ENCODE results near the gene ZCWPW1. TPM values are rescaled to one million over a fixed set of nuclear protein-coding genes. Genes with fewer than 3 reads are reported as not detected.
"Not testable (repeated sequence)": the region's sequence is repeated elsewhere in the genome, so short reads cannot be mapped to it uniquely, and the experiment has no call there.

Gene ZCWPW1
- polyA plus RNA-seq, 2 donors = 2.2 to 2.8 TPM

GRCh38 chr7:100370746-100371145 lies 57.8 kb downstream of the ZCWPW1 start:
- WGBS, 2 donors = 74 to 85% methylated on average over 6 of the region's 6 CpGs
- H3K27ac ChIP-seq (ENCODE audit: low read depth in 2 of 2, low read length in 1 of 2) = no peak overlapping the region
- no peaks in the 10 kb centered on the region for H3K9me3 ChIP-seq (ENCODE audit: control insufficient read depth in 2 of 2, insufficient read depth in 1 of 2, low read depth in 1 of 2, low read length in 1 of 2)
- H3K4me1 ChIP-seq (ENCODE audit: control insufficient read depth in 2 of 2, insufficient read depth in 2 of 2, low read length in 1 of 2) = peaks cover 0 to 4% of the 10 kb centered on the region in 2 donors
- peaks cover 0 to 7% of the 10 kb centered on the region in 2 donors for H3K36me3 ChIP-seq (ENCODE audit: control insufficient read depth in 2 of 2, insufficient read depth in 2 of 2, low read length in 1 of 2)
- H3K27me3 ChIP-seq (ENCODE audit: control insufficient read depth in 1 of 2, insufficient read depth in 2 of 2, low read length in 2 of 2) = no peaks in the 10 kb centered on the region
- no peak overlapping the region for H3K4me3 ChIP-seq (ENCODE audit: low read depth in 1 of 2, low read length in 2 of 2)

DNA sequence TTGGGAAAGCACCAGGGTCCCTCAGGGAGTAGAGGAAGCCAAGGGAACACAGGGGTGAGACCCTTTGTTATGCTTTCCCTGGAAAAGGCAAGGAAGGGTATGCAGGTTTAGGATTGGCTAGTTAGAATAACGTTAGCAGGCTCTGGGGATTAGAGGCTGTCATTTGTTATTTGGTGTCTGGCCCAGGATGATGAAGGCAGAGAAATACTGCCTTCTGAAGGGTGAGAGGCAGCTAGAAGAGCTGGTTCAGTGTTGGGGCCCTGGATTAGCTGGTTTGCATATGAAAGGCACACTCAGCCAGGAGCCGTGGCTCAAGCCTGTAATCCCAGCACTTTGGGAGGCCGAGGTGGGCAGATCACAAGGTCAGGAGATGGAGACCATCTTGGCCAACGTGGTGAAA lies 58.2 kb downstream of the ZCWPW1 start:
- H3K4me3 ChIP-seq (ENCODE audit: low read depth in 1 of 2, low read length in 2 of 2) = no peak overlapping the region
- 29 to 42% methylated on average over 4 of the region's 4 CpGs for WGBS, 2 donors
- H3K9me3 ChIP-seq (ENCODE audit: control insufficient read depth in 2 of 2, insufficient read depth in 1 of 2, low read depth in 1 of 2, low read length in 1 of 2) = no peaks in the 10 kb centered on the region
- no peak overlapping the region for H3K27ac ChIP-seq (ENCODE audit: low read depth in 2 of 2, low read length in 1 of 2)
- peaks cover 0 to 7% of the 10 kb centered on the region in 2 donors for H3K36me3 ChIP-seq (ENCODE audit: control insufficient read depth in 2 of 2, insufficient read depth in 2 of 2, low read length in 1 of 2)
- no peaks in the 10 kb centered on the region for H3K27me3 ChIP-seq (ENCODE audit: control insufficient read depth in 1 of 2, insufficient read depth in 2 of 2, low read length in 2 of 2)
- peaks cover 0 to 4% of the 10 kb centered on the region in 2 donors for H3K4me1 ChIP-seq (ENCODE audit: control insufficient read depth in 2 of 2, insufficient read depth in 2 of 2, low read length in 1 of 2)

GRCh38 chr7:100369105-100369504 lies 59.4 kb downstream of the ZCWPW1 start:
- Histone ChIP-seq H3K4me3 (ENCODE audit: low read depth in 1 of 2, low read length in 2 of 2) (no peak overlapping the region), H3K9me3 (ENCODE audit: control insufficient read depth in 2 of 2, insufficient read depth in 1 of 2, low read depth in 1 of 2, low read length in 1 of 2) (no peaks in the 10 kb centered on the region), H3K36me3 (ENCODE audit: control insufficient read depth in 2 of 2, insufficient read depth in 2 of 2, low read length in 1 of 2) (peaks cover 0 to 7% of the 10 kb centered on the region in 2 donors), H3K4me1 (ENCODE audit: control insufficient read depth in 2 of 2, insufficient read depth in 2 of 2, low read length in 1 of 2) (peaks cover 0 to 4% of the 10 kb centered on the region in 2 donors), H3K27me3 (ENCODE audit: control insufficient read depth in 1 of 2, insufficient read depth in 2 of 2, low read length in 2 of 2) (no peaks in the 10 kb centered on the region), H3K27ac (ENCODE audit: low read depth in 2 of 2, low read length in 1 of 2) (no peak overlapping the region)
- WGBS, 2 donors = 60 to 68% methylated on average over 6 of the region's 6 CpGs

DNA sequence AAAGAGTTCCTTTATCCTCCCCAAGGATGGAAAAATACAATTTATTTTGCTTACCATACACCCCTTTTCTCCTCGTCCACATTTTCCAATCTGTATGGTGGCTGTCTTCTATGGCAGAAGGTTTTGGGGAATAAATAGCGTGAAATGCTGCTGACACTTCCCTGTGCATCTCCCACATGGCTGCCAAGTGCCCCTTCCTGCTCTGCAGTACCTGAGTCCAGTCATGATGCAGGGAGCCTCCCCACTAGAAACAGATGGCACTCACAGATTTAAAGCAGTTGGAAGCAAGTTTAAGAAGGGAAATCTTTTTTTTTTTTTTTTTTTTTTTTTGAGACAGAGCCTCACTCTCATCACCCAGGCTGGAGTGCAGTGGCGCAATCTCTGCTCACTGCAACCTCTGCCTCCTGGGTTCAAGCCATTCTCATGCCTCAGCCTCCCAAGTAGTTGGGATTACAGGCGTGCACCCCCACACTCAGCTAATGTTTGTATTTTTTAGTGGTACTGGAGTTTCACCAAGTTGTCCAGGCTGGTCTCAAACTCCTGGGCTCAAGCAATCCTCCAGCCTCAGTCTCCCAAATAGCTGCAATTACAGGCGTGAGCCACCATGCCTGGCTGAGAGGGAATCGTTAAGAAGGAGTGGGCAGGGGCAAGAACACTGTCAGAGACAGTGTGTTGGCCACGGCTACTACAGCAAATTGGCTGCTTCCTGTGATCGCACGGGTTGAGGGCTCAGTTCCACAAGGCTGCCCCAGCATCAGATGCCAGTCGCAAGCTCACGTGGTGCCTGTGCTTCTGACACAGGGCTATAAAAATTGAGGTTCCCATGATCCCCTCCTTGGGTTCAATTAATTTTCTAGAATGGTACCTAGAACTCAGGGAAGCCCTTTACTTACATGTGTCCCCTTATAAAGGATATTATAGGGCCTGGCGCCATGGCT lies 60.6 kb downstream of the ZCWPW1 start:
- Histone ChIP-seq H3K4me1 (ENCODE audit: control insufficient read depth in 2 of 2, insufficient read depth in 2 of 2, low read length in 1 of 2) (peaks cover 0 to 4% of the 10 kb centered on the region in 2 donors), H3K4me3 (ENCODE audit: low read depth in 1 of 2, low read length in 2 of 2) (no peak overlapping the region), H3K9me3 (ENCODE audit: control insufficient read depth in 2 of 2, insufficient read depth in 1 of 2, low read depth in 1 of 2, low read length in 1 of 2) (no peaks in the 10 kb centered on the region), H3K36me3 (ENCODE audit: control insufficient read depth in 2 of 2, insufficient read depth in 2 of 2, low read length in 1 of 2) (peaks cover 0 to 7% of the 10 kb centered on the region in 2 donors), H3K27me3 (ENCODE audit: control insufficient read depth in 1 of 2, insufficient read depth in 2 of 2, low read length in 2 of 2) (no peaks in the 10 kb centered on the region), H3K27ac (ENCODE audit: low read depth in 2 of 2, low read length in 1 of 2) (no peak overlapping the region)
- WGBS, 2 donors = 85 to 88% methylated on average over 12 of the region's 12 CpGs

GRCh38 chr7:100367251-100367620 lies 61.3 kb downstream of the ZCWPW1 start:
- Histone ChIP-seq H3K4me1 (ENCODE audit: control insufficient read depth in 2 of 2, insufficient read depth in 2 of 2, low read length in 1 of 2) (peaks cover 0 to 4% of the 10 kb centered on the region in 2 donors), H3K4me3 (ENCODE audit: low read depth in 1 of 2, low read length in 2 of 2) (no peak overlapping the region), H3K27me3 (ENCODE audit: control insufficient read depth in 1 of 2, insufficient read depth in 2 of 2, low read length in 2 of 2) (no peaks in the 10 kb centered on the region), H3K27ac (ENCODE audit: low read depth in 2 of 2, low read length in 1 of 2) (no peak overlapping the region), H3K36me3 (ENCODE audit: control insufficient read depth in 2 of 2, insufficient read depth in 2 of 2, low read length in 1 of 2) (peaks cover 0 to 7% of the 10 kb centered on the region in 2 donors), H3K9me3 (ENCODE audit: control insufficient read depth in 2 of 2, insufficient read depth in 1 of 2, low read depth in 1 of 2, low read length in 1 of 2) (no peaks in the 10 kb centered on the region)
- 95 to 98% methylated on average over 8 of the region's 8 CpGs for WGBS, 2 donors

DNA sequence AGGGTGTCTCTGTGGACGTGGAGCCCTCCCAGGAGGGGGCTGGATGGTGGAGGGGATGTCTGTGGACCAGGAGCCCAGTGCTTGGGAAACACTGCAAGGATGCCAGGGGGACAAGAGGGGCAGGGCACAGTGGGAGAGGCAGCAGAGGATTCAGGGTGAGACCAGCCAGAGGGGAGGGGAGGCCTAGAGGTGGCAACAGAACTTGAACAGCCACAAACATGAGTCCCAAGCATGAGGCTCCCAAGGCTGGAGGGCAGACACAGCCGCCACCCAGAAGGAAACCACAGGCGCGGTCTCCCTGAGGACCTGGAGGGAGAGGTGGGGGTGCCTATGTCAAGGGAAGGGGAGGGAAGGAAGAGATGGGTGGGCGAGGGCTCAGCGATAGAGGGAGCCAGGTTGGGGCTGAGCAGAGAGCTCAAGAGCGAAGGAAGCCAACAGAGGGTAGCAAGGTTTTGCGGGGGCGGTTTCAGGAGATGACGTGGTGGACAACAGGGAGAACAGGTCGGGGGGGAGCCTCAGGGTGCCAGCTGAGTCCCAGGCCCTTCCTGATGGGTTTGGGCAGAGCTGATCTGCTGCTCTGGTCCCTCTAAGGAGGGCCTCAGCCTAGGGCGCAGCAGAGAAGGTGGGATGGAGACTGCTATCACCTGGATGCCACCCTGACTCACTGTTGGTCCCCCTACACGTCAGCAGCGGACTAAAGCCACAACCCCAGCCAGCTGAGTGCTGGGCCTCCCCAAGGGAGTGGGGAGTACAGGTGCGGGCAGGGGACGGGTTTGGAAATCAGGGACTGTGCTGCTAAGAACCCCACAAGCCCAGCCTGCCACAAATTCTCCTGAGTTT lies 61.9 kb downstream of the ZCWPW1 start:
- H3K27me3 ChIP-seq (ENCODE audit: control insufficient read depth in 1 of 2, insufficient read depth in 2 of 2, low read length in 2 of 2) = no peaks in the 10 kb centered on the region
- H3K9me3 ChIP-seq (ENCODE audit: control insufficient read depth in 2 of 2, insufficient read depth in 1 of 2, low read depth in 1 of 2, low read length in 1 of 2) = no peaks in the 10 kb centered on the region
- H3K36me3 ChIP-seq (ENCODE audit: control insufficient read depth in 2 of 2, insufficient read depth in 2 of 2, low read length in 1 of 2) = peaks cover 5 to 7% of the 10 kb centered on the region in 2 donors
- H3K4me3 ChIP-seq (ENCODE audit: low read depth in 1 of 2, low read length in 2 of 2) = no peak overlapping the region
- H3K4me1 ChIP-seq (ENCODE audit: control insufficient read depth in 2 of 2, insufficient read depth in 2 of 2, low read length in 1 of 2) = peaks cover 0 to 4% of the 10 kb centered on the region in 2 donors
- no peak overlapping the region for H3K27ac ChIP-seq (ENCODE audit: low read depth in 2 of 2, low read length in 1 of 2)
- 81% methylated on average over 16 of the region's 16 CpGs for WGBS, 2 donors

DNA sequence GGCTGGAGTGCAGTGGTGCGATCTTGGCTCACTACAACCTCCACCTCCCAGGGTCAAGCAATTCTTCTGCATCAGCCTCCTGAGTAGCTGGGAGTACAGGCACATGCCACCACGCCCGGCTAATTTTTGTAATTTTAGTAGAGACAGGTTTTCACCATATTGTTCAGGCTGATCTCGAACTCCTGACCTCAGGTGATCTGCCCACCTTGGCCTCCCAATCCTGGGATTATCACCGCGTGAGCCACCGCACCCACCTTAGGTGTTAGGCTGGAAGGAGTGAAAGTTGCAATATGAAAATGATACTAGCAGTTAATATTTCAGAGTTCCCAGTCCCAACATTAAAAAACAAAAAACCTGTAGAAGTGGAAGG lies 62.5 kb downstream of the ZCWPW1 start:
- not testable (repeated sequence) for H3K4me1 ChIP-seq (ENCODE audit: control insufficient read depth in 2 of 2, insufficient read depth in 2 of 2, low read length in 1 of 2); H3K9me3 ChIP-seq (ENCODE audit: control insufficient read depth in 2 of 2, insufficient read depth in 1 of 2, low read depth in 1 of 2, low read length in 1 of 2); H3K27ac ChIP-seq (ENCODE audit: low read depth in 2 of 2, low read length in 1 of 2); H3K27me3 ChIP-seq (ENCODE audit: control insufficient read depth in 1 of 2, insufficient read depth in 2 of 2, low read length in 2 of 2); H3K4me3 ChIP-seq (ENCODE audit: low read depth in 1 of 2, low read length in 2 of 2)
- 92 to 94% methylated on average over 7 of the region's 7 CpGs for WGBS, 2 donors
- H3K36me3 ChIP-seq (ENCODE audit: control insufficient read depth in 2 of 2, insufficient read depth in 2 of 2, low read length in 1 of 2) = peaks cover 11 to 12% of the 10 kb centered on the region in 2 donors

DNA sequence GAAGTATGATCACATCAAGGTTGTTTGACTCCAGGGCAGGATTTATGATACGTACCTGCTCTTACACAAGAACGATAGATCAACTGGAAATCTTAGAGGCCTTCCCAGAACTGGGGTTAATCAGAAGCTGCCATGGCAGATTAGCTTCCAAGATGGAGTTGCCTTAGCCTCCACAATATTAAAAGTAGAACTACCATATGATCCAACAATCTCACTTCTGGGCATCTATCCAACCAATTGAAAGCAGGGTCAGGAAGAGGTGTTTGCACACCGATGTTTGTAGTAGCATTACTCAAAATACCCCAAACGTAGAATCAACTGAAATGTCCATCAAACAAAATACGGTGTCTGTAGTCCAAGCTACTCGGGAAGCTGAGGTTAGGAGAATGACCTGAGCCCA lies 64.0 kb downstream of the ZCWPW1 start:
- no peak overlapping the region for H3K27ac ChIP-seq (ENCODE audit: low read depth in 2 of 2, low read length in 1 of 2)
- no peak overlapping the region for H3K4me3 ChIP-seq (ENCODE audit: low read depth in 1 of 2, low read length in 2 of 2)
- H3K4me1 ChIP-seq (ENCODE audit: control insufficient read depth in 2 of 2, insufficient read depth in 2 of 2, low read length in 1 of 2) = peaks cover 0 to 4% of the 10 kb centered on the region in 2 donors
- no peaks in the 10 kb centered on the region for H3K27me3 ChIP-seq (ENCODE audit: control insufficient read depth in 1 of 2, insufficient read depth in 2 of 2, low read length in 2 of 2)
- H3K9me3 ChIP-seq (ENCODE audit: control insufficient read depth in 2 of 2, insufficient read depth in 1 of 2, low read depth in 1 of 2, low read length in 1 of 2) = no peaks in the 10 kb centered on the region
- peaks cover 14 to 15% of the 10 kb centered on the region in 2 donors for H3K36me3 ChIP-seq (ENCODE audit: control insufficient read depth in 2 of 2, insufficient read depth in 2 of 2, low read length in 1 of 2)
- WGBS, 2 donors = 85% methylated on average over 6 of the region's 6 CpGs

DNA sequence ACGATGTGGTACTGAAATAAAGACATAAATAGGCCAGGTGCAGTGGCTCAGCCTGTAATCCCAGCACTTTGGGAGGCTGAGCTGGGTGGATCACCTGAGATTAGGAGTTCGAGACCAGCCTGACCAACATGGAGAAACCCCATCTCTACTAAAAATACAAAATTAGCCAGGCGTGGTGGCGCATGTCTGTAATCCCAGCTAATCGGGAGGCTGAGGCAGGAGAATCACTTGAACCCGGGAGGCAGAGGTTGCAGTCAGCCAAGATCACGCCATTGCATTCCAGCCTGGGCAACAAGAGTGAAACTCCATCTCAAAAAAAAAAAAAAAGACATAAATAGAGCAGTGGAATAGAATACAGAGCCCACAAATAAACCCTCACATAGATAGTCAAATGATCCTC lies 64.7 kb downstream of the ZCWPW1 start:
- H3K9me3 ChIP-seq (ENCODE audit: control insufficient read depth in 2 of 2, insufficient read depth in 1 of 2, low read depth in 1 of 2, low read length in 1 of 2); H3K4me3 ChIP-seq (ENCODE audit: low read depth in 1 of 2, low read length in 2 of 2); H3K27ac ChIP-seq (ENCODE audit: low read depth in 2 of 2, low read length in 1 of 2); H3K4me1 ChIP-seq (ENCODE audit: control insufficient read depth in 2 of 2, insufficient read depth in 2 of 2, low read length in 1 of 2); H3K27me3 ChIP-seq (ENCODE audit: control insufficient read depth in 1 of 2, insufficient read depth in 2 of 2, low read length in 2 of 2): not testable (repeated sequence)
- 97 to 98% methylated on average over 7 of the region's 7 CpGs for WGBS, 2 donors
- peaks cover 21% of the 10 kb centered on the region in 2 donors for H3K36me3 ChIP-seq (ENCODE audit: control insufficient read depth in 2 of 2, insufficient read depth in 2 of 2, low read length in 1 of 2)
